ENCODE measurements around the gene SHISA5. TPM values are rescaled to one million over a fixed set of nuclear protein-coding genes. Genes with fewer than 3 reads are reported as not detected.

SHISA5 gene
- total RNA-seq, 1 donor from 2014 or later = 92.5 TPM

DNA sequence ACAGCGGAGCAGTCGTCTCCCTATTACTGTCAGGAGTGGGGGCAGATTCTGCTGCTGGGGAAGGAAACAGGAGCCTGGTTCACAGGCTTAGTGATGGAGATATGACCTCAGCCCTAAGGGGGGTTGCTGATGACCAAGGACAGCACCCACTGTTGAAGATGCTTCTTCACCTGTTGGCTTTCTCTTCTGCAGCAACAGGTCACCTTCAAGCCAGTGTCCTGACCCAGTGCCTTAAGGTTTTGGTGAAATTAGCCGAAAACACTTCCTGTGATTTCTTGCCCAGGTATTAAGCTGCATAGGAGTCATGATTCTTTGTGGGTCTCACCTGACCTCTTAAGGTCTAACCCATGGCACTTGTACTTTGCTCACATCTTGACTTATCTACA, 43.5 kb downstream of the SHISA5 start:
- H3K27me3 Mint-ChIP-seq (ENCODE audit: insufficient read depth) = no peaks in the 10 kb centered on the region
- intact Hi-C loops (cut with micrococcal nuclease) = no loop called here
- H3K4me1 Mint-ChIP-seq (ENCODE audit: low read depth) = peaks cover 6% of the 10 kb centered on the region
- no peaks in the 10 kb centered on the region for H3K9me3 Mint-ChIP-seq
- DNase-seq (ENCODE audit: low spot score) = no peak
- H3K4me3 Mint-ChIP-seq = no peak overlapping the region
- no peak overlapping the region for H3K27ac Mint-ChIP-seq
- H3K36me3 Mint-ChIP-seq (ENCODE audit: low read depth) = peaks cover 18% of the 10 kb centered on the region

DNA sequence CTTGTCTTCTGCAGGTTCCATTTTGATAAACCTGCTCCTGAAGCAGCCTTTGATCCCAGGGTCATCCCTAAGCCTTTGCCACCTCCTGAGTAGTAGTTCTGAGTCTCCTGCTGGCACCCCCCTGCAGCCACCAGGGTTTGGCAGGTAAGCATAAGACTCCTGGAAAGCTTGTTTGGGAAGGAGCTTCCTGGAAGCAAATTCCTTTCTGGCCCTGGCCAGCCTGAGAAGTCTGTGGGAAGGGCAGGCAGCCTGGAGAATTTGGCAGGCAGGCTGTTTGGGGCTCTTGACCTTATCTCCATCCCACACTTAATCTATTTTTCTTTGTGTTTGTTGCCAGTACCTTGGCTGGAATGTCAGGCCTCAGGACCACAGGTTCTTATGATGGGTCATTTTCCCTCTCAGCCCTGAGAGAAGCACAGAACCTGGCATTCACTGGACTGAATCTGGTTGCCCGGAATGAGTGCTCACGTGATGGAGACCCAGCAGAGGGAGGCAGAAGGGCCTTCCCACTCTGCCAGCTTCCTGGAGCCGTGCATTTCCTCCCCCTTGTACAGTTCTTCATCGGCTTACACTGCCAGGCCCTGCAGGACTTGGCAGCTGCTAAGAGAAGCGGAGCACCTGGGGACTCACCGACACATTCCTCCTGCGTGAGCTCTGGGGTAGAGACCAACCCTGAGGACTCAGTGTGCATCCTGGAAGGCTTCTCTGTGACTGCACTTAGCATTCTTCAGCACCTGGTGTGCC, 44.0 kb downstream of the SHISA5 start:
- Mint-ChIP-seq H3K9me3 (no peaks in the 10 kb centered on the region), H3K27me3 (ENCODE audit: insufficient read depth) (no peaks in the 10 kb centered on the region), H3K27ac (no peak overlapping the region), H3K4me1 (ENCODE audit: low read depth) (peaks cover under 1% of the 10 kb centered on the region), H3K36me3 (ENCODE audit: low read depth) (peaks cover 19% of the 10 kb centered on the region), H3K4me3 (no peak overlapping the region)
- no peak for DNase-seq (ENCODE audit: low spot score)
- intact Hi-C loops (cut with micrococcal nuclease) = no loop called here

GRCh38 chr3:48459331-48459730, 44.6 kb downstream of the SHISA5 start:
- peaks cover 21% of the 10 kb centered on the region for H3K36me3 Mint-ChIP-seq (ENCODE audit: low read depth)
- no peak overlapping the region for H3K4me3 Mint-ChIP-seq
- H3K27me3 Mint-ChIP-seq (ENCODE audit: insufficient read depth) = no peaks in the 10 kb centered on the region
- no peak overlapping the region for H3K27ac Mint-ChIP-seq
- DNase-seq (ENCODE audit: low spot score) = no peak
- H3K4me1 Mint-ChIP-seq (ENCODE audit: low read depth) = no peaks in the 10 kb centered on the region
- intact Hi-C loops (cut with micrococcal nuclease) = no loop called here
- H3K9me3 Mint-ChIP-seq = no peaks in the 10 kb centered on the region

DNA sequence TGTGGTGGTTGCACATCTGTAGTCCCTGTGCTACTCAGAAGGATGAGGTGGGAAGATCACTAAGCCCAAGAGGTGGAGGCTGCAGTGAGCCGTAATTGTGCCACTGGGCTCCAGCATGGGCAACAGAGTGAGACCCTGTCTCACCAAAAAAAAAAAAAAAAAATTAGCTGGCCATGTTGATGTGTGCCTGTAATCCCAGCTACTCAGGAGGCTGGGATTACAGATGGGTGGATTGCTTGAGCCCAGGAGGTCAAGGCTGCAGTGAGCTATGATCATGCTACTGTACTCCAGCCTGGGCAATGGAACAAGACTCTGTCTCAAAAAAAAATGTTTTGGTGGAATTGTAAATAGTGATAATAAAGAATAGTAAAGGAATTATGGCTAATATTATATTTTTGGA, 47.5 kb downstream of the SHISA5 start:
- Mint-ChIP-seq H3K27me3 (ENCODE audit: insufficient read depth) (no peaks in the 10 kb centered on the region), H3K4me1 (ENCODE audit: low read depth) (no peaks in the 10 kb centered on the region), H3K27ac (no peak overlapping the region), H3K4me3 (no peak overlapping the region), H3K36me3 (ENCODE audit: low read depth) (peaks cover 37% of the 10 kb centered on the region), H3K9me3 (no peaks in the 10 kb centered on the region)
- DNase-seq (ENCODE audit: low spot score) = no peak
- intact Hi-C loops (cut with micrococcal nuclease) = no loop called here

DNA sequence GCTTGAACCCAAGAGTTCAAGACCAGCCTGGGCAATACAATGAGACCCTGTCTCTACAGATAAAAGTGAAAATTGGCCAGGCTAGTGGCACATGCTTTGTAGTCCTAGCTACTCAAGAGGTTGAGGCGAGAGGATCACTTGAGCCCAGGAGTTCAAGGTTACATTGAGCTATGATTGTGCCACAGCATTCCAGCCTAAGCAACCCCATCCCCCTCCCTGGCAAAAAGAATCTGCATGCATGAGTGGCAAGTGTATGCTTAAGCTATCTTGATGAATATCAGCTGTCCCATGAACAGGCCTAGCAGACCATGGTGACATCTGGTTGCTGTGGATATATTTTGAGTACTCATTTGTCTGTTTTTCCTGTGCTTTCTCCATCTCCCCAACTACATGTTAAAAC, 52.7 kb downstream of the SHISA5 start:
- no peak for DNase-seq (ENCODE audit: low spot score)
- Mint-ChIP-seq H3K27me3 (ENCODE audit: insufficient read depth) (no peaks in the 10 kb centered on the region), H3K36me3 (ENCODE audit: low read depth) (peaks cover 34% of the 10 kb centered on the region), H3K4me1 (ENCODE audit: low read depth) (peaks cover 22% of the 10 kb centered on the region), H3K9me3 (no peaks in the 10 kb centered on the region), H3K27ac (no peak overlapping the region), H3K4me3 (no peak overlapping the region)
- intact Hi-C loops (cut with micrococcal nuclease) = no loop called here

GRCh38 chr3:48446425-48447193, 57.4 kb downstream of the SHISA5 start, which contains the start of gene ATRIP:
Gene ATRIP, plus strand, starts transcription at chr3:48446737. Its CDS starts 109 bp downstream, at chr3:48446846.
- Mint-ChIP-seq H3K4me1 (ENCODE audit: low read depth) (peaks cover 39% of the 10 kb centered on the region), H3K27ac (peak within 1 kb of the TSS; percentile 62), H3K9me3 (no peaks in the 10 kb centered on the region), H3K4me3 (peak within 1 kb of the TSS; percentile 90), H3K36me3 (ENCODE audit: low read depth) (peaks cover 38% of the 10 kb centered on the region), H3K27me3 (ENCODE audit: insufficient read depth) (no peaks in the 10 kb centered on the region)
- peak; percentile 88 for DNase-seq (ENCODE audit: low spot score)
- intact Hi-C loops (cut with micrococcal nuclease) = loop anchor here (1.0 to 10.0 kb wide), 7 partner anchors 10 to 662 kb away; partner anchors contain the start of genes IMPDH2, NDUFAF3, SLC26A6 and SMARCC1

DNA sequence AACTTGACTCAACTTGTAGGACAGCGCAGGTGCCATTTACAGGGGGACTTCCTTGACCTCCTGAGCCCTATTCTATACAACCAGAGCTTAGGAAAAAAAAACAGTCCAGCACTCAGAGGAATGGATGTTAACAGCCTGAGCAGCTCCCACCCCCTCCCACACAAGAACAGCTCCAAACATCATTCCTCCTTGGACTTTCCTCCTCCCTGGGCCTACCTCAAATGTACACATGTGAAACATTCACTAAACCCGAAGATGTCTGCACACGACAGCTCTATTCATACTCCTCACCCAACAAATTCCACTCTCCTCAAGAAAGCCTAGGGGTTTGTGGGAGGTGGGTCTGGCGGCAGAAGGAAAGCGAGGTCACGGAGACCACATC, 57.9 kb downstream of the SHISA5 start:
- Mint-ChIP-seq H3K27me3 (ENCODE audit: insufficient read depth) (no peaks in the 10 kb centered on the region), H3K4me1 (ENCODE audit: low read depth) (peaks cover 42% of the 10 kb centered on the region), H3K27ac (peak overlapping the region; percentile 62), H3K9me3 (no peaks in the 10 kb centered on the region), H3K36me3 (ENCODE audit: low read depth) (peaks cover 39% of the 10 kb centered on the region), H3K4me3 (peak overlapping the region; percentile 90)
- DNase-seq (ENCODE audit: low spot score) = no peak
- intact Hi-C loops (cut with micrococcal nuclease) = loop anchor here (1.0 to 10.0 kb wide), 7 partner anchors 10 to 661 kb away; partner anchors contain the start of genes IMPDH2, NDUFAF3, SLC26A6 and SMARCC1

- Mint-ChIP-seq H3K27me3 (ENCODE audit: insufficient read depth) (no peaks in the 10 kb centered on the region), H3K4me3 (peak overlapping the region; percentile 90), H3K36me3 (ENCODE audit: low read depth) (peaks cover 42% of the 10 kb centered on the region), H3K9me3 (no peaks in the 10 kb centered on the region), H3K4me1 (ENCODE audit: low read depth) (peaks cover 42% of the 10 kb centered on the region), H3K27ac (peak overlapping the region; percentile 62)
- DNase-seq (ENCODE audit: low spot score) = no peak
- intact Hi-C loops (cut with micrococcal nuclease) = loop anchor here (10.0 kb wide), 2 partner anchors 579 to 661 kb away; partner anchors contain the start of genes IMPDH2, NDUFAF3 and SMARCC1
Measured at GRCh38 chr3:48445277-48445882, 58.6 kb downstream of the SHISA5 start.

DNA sequence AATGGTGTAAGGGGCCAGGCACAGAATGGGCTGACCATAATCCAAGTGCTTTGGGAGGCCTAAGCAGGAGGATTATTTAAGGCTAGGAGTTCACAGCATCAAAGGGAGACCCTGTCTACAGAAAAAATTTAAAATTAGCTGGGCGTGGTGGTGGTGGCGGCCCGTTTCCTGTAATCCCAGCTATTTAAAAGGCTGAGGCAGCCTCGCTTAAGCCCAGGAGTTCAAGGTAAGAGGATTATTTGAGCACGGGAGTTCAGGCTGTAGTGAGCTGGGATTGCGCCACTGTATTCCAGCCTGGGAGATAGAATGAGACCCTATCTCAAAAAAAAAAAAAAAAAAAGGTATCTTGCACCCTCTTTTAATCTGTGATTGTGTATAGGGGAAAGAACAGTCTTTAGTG, 62.0 kb downstream of the SHISA5 start:
- peak overlapping the region; percentile 98 for H3K4me3 Mint-ChIP-seq
- intact Hi-C loops (cut with micrococcal nuclease) = loop anchor here (2.0 to 10.0 kb wide), 3 partner anchors 253 to 657 kb away; partner anchors contain the start of genes CDC25A, IMPDH2, NDUFAF3 and SMARCC1
- H3K36me3 Mint-ChIP-seq (ENCODE audit: low read depth) = peaks cover 37% of the 10 kb centered on the region
- no peak overlapping the region for H3K27ac Mint-ChIP-seq
- no peaks in the 10 kb centered on the region for H3K9me3 Mint-ChIP-seq
- no peaks in the 10 kb centered on the region for H3K27me3 Mint-ChIP-seq (ENCODE audit: insufficient read depth)
- H3K4me1 Mint-ChIP-seq (ENCODE audit: low read depth) = peaks cover 38% of the 10 kb centered on the region
- DNase-seq (ENCODE audit: low spot score) = no peak

DNA sequence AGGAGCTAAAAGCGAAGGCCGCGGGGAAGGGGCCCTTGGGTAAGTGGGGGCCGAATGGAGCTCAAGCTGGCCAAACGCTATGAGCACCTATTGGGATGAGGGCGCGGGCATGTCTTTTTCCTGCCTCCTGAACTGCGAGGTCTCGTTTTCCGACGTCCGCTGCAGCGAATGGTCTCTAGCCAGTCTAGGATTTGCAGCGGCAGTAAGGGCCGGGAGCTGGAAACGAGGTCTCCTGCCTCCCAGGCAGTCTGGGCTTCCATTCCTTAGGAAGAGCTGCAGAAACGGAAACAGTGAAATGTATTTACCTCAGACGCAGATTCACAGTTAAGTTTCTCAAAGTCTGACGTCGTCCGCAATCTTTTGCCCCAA, 63.4 kb downstream of the SHISA5 start:
- peaks cover 30% of the 10 kb centered on the region for H3K4me1 Mint-ChIP-seq (ENCODE audit: low read depth)
- H3K36me3 Mint-ChIP-seq (ENCODE audit: low read depth) = peaks cover 33% of the 10 kb centered on the region
- H3K27ac Mint-ChIP-seq = peak overlapping the region; percentile 94
- intact Hi-C loops (cut with micrococcal nuclease) = loop anchor here (1.0 to 10.0 kb wide), 8 partner anchors 10 to 656 kb away; partner anchors contain the start of genes CDC25A, IMPDH2, NDUFAF3 and PLXNB1
- H3K27me3 Mint-ChIP-seq (ENCODE audit: insufficient read depth) = no peaks in the 10 kb centered on the region
- H3K4me3 Mint-ChIP-seq = peak overlapping the region; percentile 98
- no peak for DNase-seq (ENCODE audit: low spot score)
- H3K9me3 Mint-ChIP-seq = no peaks in the 10 kb centered on the region

GRCh38 chr3:48439820-48440589, 64.0 kb downstream of the SHISA5 start, which contains the start of the genes CCDC51 and TMA7:
Gene CCDC51, minus strand, starts transcription at chr3:48440119. Its CDS starts 4,991 bp downstream, at chr3:48435128.
Gene TMA7, plus strand, starts transcription at chr3:48440257. Its CDS starts 40 bp downstream, at chr3:48440297.
- H3K36me3 Mint-ChIP-seq (ENCODE audit: low read depth) = peaks cover 33% of the 10 kb centered on the region

GRCh38 chr3:48437812-48438211, 66.2 kb downstream of the SHISA5 start:
- H3K27me3 Mint-ChIP-seq (ENCODE audit: insufficient read depth) = no peaks in the 10 kb centered on the region
- intact Hi-C loops (cut with micrococcal nuclease) = loop anchor here (5.0 kb wide), 1 partner anchor 34 kb away; no protein-coding TSS in a partner anchor
- no peak for DNase-seq (ENCODE audit: low spot score)
- no peak overlapping the region for H3K27ac Mint-ChIP-seq
- H3K4me3 Mint-ChIP-seq = no peak overlapping the region
- peaks cover 23% of the 10 kb centered on the region for H3K36me3 Mint-ChIP-seq (ENCODE audit: low read depth)
- H3K9me3 Mint-ChIP-seq = no peaks in the 10 kb centered on the region
- H3K4me1 Mint-ChIP-seq (ENCODE audit: low read depth) = peaks cover 26% of the 10 kb centered on the region

More at GRCh38 chr3:48439820-48440589, 64.0 kb downstream of the SHISA5 start, which contains the start of the genes CCDC51 and TMA7:
- no peaks in the 10 kb centered on the region for H3K9me3 Mint-ChIP-seq
- peak; percentile 98 for DNase-seq (ENCODE audit: low spot score)
- intact Hi-C loops (cut with micrococcal nuclease) = loop anchor here (1.0 to 10.0 kb wide), 9 partner anchors 10 to 655 kb away; partner anchors contain the start of genes CDC25A, IMPDH2, NDUFAF3 and PLXNB1
- peak within 1 kb of the TSS; percentile 98 for H3K4me3 Mint-ChIP-seq
- no peaks in the 10 kb centered on the region for H3K27me3 Mint-ChIP-seq (ENCODE audit: insufficient read depth)
- peaks cover 26% of the 10 kb centered on the region for H3K4me1 Mint-ChIP-seq (ENCODE audit: low read depth)
- peak within 1 kb of the TSS; percentile 94 for H3K27ac Mint-ChIP-seq

Measured in activated T-helper 1 cell treated with anti-CD3 and anti-CD28 coated beads, Interleukin-12 subunit alpha, Interleukin-12 subunit beta, Interleukin-2, Interleukin-4 antibody, amounts not matched to agents 30 ng/mL and 10 ng/mL and 1 ng/mL, durations not matched to agents 14 hours and 24 hours and 36 hours (primary cell).